Activated CD8-positive, alpha-beta memory T cell treated with anti-CD3 and anti-CD28 coated beads, Interleukin-2, amount 50 U/mL, for 24 hours (primary cell): Measurements from ENCODE around the gene ERN1.

Experiments used
- DNase-seq: peaks from one replicate; pipeline ENCODE4 v3.0.0-alpha.2; 2020; ENCODE audit errors: extremely low read depth

The ERN1 gene

DNA sequence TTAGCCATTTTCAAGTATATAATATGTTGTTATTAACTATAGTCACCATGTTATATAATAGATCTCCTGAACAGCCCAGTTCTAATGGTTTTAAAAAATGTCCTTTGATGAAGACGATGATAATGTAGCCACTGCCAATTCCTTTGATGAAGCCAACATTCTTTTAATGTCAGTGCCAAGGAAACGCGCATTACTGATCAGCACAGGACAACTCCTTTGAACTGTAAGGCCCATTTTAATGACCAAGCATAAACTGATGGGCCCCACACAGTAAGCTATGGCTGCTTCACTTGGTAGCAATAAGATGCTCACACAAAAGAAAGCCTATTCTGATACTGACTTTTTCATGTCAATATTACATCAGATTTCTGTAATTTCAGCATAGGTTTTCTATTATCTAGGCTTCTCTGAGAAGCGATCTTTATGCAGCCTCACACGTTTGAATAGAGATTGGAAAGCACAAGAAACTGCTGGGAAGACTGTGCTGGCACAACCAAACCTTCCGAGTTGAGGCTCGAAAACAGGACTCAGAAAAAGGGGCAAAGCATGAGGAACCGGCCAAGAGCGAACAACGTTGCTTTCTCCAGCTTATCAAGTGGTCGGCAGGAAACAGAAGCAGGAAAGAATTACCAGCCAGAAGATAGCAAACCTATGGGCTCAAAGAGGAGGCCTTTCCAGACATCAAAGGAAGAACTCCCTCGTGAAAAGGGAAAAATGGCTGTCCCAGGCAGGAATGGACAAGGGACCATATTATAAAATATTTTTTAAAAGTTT lies 19.4 kb downstream of the ERN1 start:
- DNase-seq, result no peak

DNA sequence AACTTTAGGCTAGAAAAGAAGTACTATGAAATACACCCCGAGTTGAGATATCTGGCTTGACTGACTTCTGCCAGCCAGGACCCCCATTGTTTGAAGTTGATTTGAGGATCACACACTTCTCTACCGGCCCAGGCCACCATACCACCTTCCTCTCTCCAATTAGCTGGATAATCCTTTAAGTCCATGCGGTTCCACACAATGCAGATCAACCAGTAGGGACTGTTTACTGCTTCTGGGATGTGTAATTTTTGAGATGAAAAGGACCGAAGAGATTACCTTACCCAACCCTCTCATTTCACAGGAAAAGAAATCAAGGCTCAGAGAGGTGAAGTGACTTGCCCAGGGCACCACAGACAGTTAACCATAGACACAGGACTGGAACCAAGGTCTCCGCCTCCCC lies 20.5 kb downstream of the ERN1 start:
- DNase-seq, result no peak

DNA sequence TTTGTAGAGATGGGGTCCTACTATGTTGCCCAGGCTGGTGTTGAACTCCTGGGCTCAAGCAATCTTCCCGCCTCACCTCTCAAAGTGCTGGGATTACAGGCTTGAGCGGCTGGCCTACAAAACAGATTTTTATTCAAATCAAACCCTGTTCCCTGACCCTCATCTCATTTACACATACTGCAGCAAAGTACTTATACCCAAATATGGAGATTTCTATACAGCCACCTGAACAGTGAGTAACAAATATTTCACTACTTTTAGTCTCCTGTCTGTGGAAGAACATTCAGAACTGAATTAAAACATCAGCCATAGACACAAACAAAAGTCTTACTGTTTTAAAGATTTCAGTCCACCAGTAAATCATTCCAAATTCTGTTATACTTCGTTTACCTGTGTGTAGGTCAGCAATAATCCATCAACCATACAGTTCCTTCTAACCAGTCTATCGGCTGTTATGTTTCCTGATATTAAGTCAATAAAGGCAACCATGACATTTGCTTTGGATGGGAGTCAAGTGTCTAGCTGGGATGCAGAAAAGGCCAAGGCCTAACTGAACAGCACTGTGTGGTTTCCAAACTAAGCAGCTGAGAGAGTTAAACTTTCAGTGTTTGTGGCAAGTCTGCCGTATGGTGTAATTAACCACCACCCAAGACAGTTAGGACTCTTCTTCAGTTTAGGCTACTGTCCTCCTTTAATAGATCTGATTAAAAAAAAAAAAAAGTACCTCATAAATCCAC lies 22.3 kb downstream of the ERN1 start:
- no peak for DNase-seq

DNA sequence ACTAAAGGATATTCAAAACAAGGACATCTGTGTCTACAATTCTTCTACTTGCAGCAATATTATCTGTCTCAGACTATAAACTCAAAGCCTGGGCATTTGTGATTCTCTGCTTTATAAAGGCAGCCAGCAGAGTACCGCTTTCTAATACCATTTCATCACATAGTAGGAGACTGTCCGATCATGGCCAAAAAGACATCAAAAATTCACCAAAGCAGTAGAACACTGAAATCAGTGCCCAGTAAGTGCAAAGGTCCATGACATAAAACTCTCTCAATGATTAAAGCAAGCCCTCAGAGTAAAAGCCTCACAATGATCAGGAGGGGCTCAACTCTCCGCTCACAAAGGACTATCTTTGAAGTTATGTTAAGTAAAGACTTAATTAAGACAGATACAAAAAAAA lies 23.0 kb downstream of the ERN1 start:
- DNase-seq, result no peak

DNA sequence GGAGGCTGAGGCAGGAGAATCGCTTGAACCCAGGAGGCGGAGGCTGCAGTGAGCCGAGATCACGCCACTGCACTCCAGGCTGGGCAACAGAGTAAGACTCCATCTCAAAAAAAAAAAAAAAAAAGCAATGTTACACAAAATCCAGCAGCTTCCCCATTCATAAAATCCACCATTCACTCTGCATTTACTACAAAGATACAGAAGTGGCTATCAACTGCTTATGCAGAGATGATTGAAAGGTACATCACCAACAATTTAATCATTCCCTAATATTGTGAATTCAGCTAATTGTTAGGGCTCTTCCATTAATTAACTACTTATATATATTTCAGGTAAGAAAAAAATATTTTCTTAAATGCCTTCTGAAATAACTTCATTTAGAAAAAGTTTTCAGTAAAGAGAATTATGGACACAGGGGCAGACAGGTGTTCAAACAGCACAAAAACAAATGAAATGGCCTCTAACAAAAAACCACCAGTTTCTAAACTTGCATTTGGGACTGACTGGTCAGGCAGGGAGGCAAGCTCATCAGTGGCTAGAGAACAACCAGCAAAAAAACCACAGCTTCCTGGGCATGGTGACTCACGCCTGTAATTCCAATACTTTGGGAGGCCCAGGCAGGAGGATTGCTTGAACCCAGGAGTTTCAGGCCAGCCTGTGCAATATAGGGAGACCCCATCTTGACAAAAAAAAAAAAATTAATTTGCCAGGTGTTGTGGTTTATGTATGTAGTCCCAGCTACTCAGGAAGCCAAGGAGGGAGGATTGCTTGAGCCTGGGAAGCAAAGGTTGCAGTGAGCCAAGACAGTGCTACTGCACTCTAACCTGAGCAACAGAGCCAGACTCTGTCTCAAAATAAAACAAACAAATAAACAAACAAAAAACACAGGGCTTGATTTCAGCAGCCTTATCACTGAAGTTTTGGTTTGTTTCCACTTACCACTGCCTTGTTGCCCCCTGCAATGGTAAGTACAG lies 26.3 kb downstream of the ERN1 start:
- DNase-seq, result no peak

DNA sequence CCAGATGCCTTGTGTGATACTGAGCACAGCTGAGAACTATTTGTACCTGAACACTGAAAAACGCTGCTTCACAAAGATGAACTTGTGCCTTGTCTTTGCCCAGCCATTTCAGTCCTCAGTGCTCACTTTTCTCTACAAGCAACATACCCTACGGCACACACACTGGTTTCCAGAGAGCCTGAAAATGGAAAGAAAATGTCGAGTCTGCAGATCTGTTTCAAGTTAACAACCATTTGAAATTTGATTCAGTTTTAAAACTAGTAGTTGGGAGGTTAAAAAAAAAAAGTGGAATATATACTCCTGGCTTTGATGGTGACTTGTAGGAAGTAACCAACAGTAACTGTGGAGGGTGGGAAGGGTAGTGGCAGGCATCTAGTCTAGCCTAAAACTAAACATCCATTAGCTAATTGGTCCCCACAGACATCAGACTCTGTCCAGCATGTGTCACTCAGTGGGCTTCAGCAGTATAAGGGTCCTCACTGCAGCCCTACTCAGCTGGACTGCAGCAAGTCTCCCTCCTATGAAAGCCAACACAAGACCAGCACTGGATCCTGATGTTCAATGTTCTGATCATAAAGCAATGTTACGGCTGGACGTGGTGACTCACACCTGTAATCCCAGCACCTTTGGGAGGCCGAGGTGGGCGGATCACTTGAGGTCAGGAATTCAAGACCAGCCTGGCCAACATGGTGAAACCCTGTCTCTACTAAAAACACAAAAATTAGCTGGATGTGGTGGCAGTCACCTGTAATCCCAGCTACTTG lies 27.1 kb downstream of the ERN1 start:
- DNase-seq, result no peak

DNA sequence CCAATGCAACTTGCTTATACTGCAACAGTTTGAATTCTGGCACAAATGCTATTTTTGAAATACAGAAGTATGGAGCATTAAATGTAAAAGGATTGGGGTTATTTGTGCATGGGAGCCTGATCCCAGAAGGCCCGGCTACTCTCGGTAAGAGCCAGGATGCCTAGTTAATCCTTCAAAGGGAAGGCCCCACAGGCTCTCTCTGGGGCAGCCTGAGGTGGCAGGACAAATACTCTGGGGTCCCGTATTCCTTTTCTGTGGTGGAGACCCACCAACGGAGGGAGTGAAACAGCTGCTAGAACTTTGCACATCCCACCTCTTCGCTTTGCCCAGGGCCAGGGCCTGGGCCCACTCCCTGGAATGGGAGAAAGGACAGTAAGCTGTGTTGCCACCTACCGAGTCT lies 30.4 kb downstream of the ERN1 start:
- DNase-seq, result no peak

DNA sequence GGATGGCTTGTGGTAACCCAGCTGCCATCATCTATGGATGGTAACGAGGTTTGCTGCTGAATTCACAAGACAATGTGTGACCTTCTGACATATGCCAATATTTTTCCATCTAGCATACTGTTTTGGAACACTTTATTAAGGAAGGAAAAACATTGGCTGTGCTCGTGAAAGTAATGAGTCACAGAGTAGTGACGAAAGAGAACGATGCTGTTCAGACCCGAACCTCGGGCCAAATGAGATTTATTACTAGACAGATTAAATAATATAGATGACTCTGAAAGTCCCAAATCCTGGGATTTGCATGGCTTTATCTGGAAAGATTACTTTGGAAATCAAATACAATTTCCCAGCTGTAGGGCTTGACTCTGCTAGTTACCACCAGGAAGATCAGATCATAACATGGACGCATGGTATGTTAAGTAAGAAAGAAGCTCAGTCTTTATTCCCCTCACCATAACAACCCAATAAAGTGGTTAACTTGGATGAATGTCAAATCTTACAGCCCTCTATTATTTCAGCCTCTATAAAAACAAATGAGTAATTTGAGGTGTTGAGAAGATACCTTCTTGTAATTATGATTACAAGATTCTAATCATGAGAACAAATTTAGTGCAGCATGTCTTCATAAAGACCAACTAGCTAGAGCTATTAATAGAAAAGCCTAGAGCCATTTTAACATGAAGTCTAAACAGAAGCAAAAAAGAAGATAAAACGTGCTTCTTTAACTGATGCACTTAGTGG lies 32.6 kb downstream of the ERN1 start:
- DNase-seq, result no peak

DNA sequence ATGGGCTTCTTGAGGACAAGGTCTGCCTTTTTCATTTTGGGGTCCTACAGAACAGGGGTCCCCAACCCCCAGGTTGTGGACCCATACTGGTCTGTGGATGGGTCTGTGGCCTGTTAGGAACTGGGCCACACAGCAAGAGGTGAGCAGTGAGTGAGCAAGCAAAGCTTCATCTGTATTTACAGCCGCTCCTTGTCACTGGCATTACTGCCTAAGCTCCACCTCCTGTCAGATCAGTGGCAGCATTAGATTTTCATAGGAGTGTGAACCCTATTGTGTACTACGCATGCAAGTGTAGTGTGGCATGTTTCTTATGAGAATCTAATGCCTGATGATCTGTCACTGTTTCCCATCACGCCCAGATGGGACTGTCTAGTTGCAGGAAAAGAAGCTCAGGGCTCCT lies 33.9 kb downstream of the ERN1 start:
- no peak for DNase-seq

DNA sequence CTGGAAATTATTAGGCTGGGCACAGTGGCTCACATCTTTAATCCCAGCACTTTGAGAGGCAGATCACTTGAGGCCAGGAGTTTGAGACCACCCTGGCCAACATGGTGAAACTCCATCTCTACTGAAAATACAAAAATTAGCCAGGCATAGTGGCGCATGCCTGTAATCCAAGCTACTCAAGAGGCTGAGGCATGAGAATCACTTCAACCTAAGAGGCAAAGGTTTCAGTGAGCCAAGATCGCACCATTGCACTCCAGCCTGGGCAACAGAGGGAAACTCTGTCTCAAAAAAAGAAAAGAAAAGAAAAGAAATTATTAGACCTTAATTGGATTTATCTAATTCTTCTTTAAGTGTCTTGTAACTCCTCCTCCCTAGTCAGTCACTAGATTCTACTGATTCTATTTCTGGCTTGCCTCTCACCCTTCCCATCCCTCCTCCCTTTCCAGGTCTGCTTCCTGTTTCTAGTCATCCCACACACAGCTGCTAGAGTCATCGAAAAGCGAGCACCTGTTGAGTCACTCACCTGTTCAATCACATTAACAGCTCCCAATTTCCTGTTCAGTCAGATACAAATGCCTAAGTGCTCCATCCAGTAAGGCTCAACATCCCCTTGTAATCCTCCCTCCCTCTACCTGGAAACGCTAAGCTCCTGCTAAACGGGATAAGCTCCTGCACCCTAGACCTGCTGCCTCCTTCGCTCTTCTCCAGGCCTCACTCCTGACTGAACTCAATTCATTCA lies 34.6 kb downstream of the ERN1 start:
- no peak for DNase-seq

DNA sequence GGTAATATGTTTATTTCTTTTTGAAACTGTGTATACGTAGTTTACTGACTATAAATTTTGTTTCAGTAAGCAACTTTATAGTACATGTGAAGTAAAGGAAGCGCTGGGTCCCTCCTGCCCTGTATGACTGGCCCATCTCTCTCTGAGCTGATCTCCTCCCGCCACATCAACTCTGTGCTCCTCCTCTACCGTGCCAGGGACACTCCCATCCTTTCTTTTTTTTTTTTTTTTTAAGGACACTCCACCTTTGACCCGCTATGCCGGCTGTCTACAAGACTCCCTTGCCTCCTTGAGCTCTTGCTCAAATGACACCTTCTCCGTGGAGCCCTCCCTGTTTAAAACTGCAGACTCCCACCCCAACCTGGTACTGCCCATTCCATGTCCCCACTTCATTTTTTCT lies 35.5 kb downstream of the ERN1 start:
- no peak for DNase-seq

DNA sequence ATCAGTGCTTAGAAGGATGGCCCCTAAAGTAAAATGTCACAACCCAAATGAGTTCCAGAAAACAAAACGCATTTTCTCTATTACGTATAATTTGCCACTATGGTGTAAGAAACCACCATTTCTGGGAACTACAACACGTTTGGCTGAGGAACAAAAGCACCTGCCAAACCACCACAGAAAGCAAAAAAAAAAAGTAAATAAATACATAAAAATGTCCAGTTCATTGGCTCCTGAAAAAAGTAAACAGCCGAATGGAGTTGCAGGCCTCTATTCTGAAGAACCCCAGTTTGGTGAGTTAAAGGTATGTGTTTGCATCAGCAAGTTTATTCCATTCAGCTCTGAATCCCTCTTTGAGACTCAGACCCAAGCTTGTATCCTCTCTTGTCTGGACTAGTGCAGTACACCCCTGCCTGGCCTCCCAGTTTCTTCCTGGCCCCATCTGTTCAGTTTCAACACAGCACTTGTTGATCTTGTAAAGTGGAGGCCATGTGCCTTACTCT lies 36.9 kb downstream of the ERN1 start:
- DNase-seq, result no peak

DNA sequence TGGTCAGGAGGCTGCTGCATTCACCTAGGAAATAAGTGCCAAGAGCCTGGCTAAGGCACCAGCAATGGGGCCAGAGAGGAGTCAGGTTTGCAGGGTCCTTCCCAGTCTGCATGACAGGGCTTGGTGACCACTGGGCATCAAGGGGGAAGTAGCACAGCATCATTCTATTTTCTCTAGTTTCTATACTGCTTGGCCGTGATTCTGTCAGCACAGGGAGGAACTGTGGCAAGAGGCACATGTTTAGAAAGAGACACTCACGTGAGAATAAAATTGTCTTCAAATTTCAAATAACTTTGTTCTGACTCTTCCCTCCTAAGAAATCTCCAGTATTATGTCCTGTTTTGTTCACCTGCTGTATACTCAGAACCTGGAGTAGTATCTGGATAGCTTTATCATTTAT lies 37.8 kb downstream of the ERN1 start:
- no peak for DNase-seq

DNA sequence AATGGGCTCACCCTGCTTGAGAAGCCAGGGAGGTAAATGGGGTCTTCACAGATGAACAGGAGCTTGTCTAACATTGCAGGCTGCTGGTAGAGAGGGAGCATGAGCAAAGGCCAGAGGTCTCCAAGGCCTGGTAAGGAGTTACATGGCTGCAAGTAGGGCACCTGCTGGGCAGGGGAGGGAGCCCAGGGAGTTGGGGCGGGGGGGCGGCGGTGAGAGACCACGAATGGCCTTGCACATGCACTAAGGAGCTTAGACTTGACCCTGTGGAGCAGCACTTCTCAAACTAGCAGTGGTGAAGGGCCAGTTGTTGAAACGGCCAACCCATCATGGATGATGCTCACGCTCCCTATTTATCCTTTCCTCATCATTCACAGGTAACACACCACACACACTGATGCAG lies 38.4 kb downstream of the ERN1 start:
- DNase-seq, result no peak

DNA sequence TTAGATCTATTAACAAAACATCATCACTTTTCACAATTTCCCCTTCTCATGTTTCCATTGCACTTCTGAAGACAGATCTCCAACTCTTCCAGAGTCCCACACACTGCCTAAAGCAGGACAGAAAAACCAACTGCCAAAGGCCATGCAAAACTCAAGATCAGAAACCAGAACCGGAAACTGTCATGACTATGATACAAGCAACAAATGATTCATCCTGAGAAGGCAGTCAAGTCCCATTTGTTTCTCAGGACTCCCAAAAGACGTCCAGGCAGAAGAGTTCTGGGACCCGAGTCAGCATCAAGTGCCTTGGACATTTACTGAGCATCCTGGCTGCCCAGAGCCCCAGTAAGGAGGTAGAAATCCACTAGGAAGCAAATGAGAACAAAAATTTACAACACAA lies 38.8 kb downstream of the ERN1 start:
- no peak for DNase-seq

DNA sequence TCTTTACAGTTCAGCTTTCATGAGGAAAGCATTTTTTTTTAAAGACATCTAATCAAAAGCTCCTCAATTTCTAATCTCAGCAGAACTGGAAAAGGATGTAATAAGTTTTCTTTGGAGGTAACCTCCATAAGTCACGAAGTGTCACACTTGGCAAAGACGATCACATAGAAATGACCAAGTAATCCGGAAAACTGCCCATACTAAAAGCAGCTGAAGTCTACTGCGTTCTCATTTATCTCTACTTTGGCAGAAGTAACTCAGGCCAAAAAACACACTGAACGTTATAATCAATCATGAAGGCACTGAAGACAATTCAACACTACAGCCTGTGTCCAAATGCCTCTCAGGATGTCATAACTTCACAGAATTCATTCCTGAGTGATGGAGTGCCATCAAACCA lies 39.8 kb downstream of the ERN1 start:
- DNase-seq, result no peak

DNA sequence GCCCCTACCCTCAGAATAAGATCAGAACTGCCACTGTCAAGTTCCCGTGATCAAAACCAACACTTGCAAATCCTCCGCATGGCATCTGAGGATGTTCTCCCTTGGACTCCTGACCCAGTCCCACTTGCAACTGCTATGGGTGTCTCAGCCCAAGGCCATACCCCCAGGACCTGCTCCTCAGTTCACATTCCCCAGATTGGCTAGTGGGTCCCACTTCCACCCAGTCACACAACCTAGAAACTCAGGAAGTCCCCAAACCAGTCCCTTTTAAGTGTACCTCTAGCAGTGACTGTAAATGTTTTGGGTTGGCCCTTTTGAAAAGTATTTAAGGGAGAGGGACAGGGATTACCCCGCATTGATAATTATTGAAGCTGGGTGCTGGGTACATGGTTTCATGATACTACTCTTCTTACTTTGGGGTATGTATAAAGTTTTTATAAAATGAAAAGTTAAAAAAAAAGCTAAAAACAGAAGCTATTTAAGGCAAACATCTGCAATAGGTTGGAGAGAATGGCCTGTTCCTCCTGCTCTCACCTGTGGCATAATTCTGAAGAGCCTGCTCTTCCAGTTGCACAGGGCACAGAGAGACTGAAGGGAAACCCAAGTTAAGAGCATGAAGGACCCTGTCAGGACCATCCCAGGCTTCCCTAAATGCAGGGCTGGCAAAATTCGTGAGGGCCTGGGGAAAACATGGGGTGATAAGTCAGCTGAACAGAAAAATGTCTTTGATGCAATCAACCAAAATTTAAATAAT lies 42.5 kb downstream of the ERN1 start:
- no peak for DNase-seq

DNA sequence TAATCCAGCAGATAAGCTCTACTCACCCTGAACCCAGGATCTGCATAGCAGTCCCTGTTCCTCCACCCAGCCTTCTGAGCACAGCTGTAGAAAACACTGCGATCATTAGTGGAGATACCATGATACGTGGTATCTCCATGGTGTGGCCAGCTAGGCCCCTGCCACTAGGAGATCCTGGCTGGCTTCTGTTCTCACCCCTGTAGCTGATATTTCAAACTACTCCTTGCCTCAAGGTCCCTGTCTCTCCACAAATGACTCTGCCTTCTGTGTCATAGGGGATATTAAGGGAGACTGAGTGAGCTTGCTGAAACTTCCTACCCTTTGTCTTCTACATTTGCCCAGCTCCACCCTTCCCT lies 44.3 kb downstream of the ERN1 start:
- no peak for DNase-seq

DNA sequence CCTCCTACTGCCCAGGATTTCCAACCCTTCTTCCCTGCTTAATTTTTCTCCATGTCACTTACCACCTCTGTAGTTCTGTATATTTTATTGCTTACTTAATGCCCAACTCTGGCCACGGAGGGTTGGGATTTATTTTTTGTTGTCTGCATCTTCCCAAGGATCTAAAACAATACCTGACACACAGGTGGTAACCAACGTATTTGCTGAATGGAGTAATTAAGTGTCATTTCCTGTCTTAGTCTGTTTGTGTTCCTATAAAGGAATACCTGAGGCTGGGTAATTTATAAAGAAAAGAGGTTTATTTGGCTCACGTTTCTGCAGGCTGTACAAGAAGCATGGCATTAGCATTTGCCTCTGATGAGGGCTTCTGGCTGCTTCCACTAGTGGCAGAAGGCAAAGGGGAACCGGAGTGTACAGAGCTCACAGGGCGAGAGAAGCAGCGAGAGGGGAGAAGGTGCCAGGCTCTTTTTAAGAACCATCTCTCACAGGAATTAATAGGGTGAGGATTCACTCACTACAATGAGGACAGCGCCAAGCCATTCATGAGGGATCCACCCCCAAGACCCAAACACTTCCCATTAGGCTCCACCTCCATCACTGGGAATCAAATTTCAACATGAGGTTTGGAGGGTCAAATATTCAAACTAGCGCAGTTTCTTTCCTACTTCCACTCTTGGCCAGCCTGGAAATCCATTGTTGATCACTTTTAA lies 44.8 kb downstream of the ERN1 start:
- no peak for DNase-seq
